ENCODE measurements around the gene CPTP. TPM values are rescaled to one million over a fixed set of nuclear protein-coding genes. Genes with fewer than 3 reads are reported as not detected.

Gene CPTP
- total RNA-seq, 2 donors from 2014 or later, result 14.3 to 15.7 TPM

- Mint-ChIP-seq H3K4me3 (no peak overlapping the region), H3K4me1 (peaks cover 6% of the 10 kb centered on the region), H3K27me3 (no peaks in the 10 kb centered on the region), H3K27ac (no peak overlapping the region), H3K36me3 (ENCODE audit: low read depth) (no peaks in the 10 kb centered on the region)
- DNase-seq, result no peak
- no peaks in the 10 kb centered on the region for H3K9me3 ChIP-seq (ENCODE audit: control insufficient read depth, low read length, poor library complexity, severe bottlenecking)
- no peak for ATAC-seq
Observed at GRCh38 chr1:1286313-1287261, 38.0 kb upstream of the CPTP start.

- H3K27me3 Mint-ChIP-seq, result no peaks in the 10 kb centered on the region
- H3K36me3 Mint-ChIP-seq (ENCODE audit: low read depth), result no peaks in the 10 kb centered on the region
- ATAC-seq (no peak), DNase-seq (no peak)
- no peak overlapping the region for H3K4me3 Mint-ChIP-seq
- no peaks in the 10 kb centered on the region for H3K9me3 ChIP-seq (ENCODE audit: control insufficient read depth, low read length, poor library complexity, severe bottlenecking)
- H3K4me1 Mint-ChIP-seq, result peaks cover 6% of the 10 kb centered on the region
- H3K27ac Mint-ChIP-seq, result no peak overlapping the region
Observed at GRCh38 chr1:1287288-1288110, 37.1 kb upstream of the CPTP start.

- Mint-ChIP-seq H3K4me3 (no peak overlapping the region), H3K27me3 (no peaks in the 10 kb centered on the region), H3K36me3 (ENCODE audit: low read depth) (no peaks in the 10 kb centered on the region), H3K4me1 (peaks cover 6% of the 10 kb centered on the region), H3K27ac (no peak overlapping the region)
- peak; percentile 30 to 68 (median 50) for DNase-seq
- H3K9me3 ChIP-seq (ENCODE audit: control insufficient read depth, low read length, poor library complexity, severe bottlenecking), result no peaks in the 10 kb centered on the region
- peak; percentile 66 for ATAC-seq
Observed at GRCh38 chr1:1290238-1290731, 34.3 kb upstream of the CPTP start.

- no peak for DNase-seq
- Mint-ChIP-seq H3K27me3 (no peaks in the 10 kb centered on the region), H3K4me1 (peaks cover 6% of the 10 kb centered on the region), H3K36me3 (ENCODE audit: low read depth) (no peaks in the 10 kb centered on the region), H3K4me3 (no peak overlapping the region), H3K27ac (no peak overlapping the region)
- no peak for ATAC-seq
- no peaks in the 10 kb centered on the region for H3K9me3 ChIP-seq (ENCODE audit: control insufficient read depth, low read length, poor library complexity, severe bottlenecking)
Observed at GRCh38 chr1:1291023-1291528, 33.5 kb upstream of the CPTP start.

- peak; percentile 50 to 62 (median 50) for DNase-seq
- no peaks in the 10 kb centered on the region for H3K9me3 ChIP-seq (ENCODE audit: control insufficient read depth, low read length, poor library complexity, severe bottlenecking)
- H3K27ac Mint-ChIP-seq, result no peak overlapping the region
- H3K4me3 Mint-ChIP-seq, result no peak overlapping the region
- no peaks in the 10 kb centered on the region for H3K36me3 Mint-ChIP-seq (ENCODE audit: low read depth)
- H3K27me3 Mint-ChIP-seq, result no peaks in the 10 kb centered on the region
- ATAC-seq, result peak; percentile 84
- peaks cover 6% of the 10 kb centered on the region for H3K4me1 Mint-ChIP-seq
Observed at GRCh38 chr1:1291548-1292441, 32.8 kb upstream of the CPTP start.

GRCh38 chr1:1292442-1292779, 32.2 kb upstream of the CPTP start:
- H3K9me3 ChIP-seq (ENCODE audit: control insufficient read depth, low read length, poor library complexity, severe bottlenecking), result no peaks in the 10 kb centered on the region
- no peak overlapping the region for H3K27ac Mint-ChIP-seq
- no peaks in the 10 kb centered on the region for H3K36me3 Mint-ChIP-seq (ENCODE audit: low read depth)
- DNase-seq (no peak), ATAC-seq (no peak)
- H3K27me3 Mint-ChIP-seq, result no peaks in the 10 kb centered on the region
- H3K4me3 Mint-ChIP-seq, result no peak overlapping the region
- H3K4me1 Mint-ChIP-seq, result peaks cover 6% of the 10 kb centered on the region

- H3K27ac Mint-ChIP-seq, result no peak overlapping the region
- no peaks in the 10 kb centered on the region for H3K9me3 ChIP-seq (ENCODE audit: control insufficient read depth, low read length, poor library complexity, severe bottlenecking)
- no peaks in the 10 kb centered on the region for H3K27me3 Mint-ChIP-seq
- no peaks in the 10 kb centered on the region for H3K36me3 Mint-ChIP-seq (ENCODE audit: low read depth)
- DNase-seq (no peak), ATAC-seq (no peak)
- H3K4me3 Mint-ChIP-seq, result no peak overlapping the region
- H3K4me1 Mint-ChIP-seq, result peaks cover 6% of the 10 kb centered on the region
Observed at GRCh38 chr1:1292851-1293250, 31.8 kb upstream of the CPTP start.

GRCh38 chr1:1293263-1294249, 31.0 kb upstream of the CPTP start:
- Mint-ChIP-seq H3K36me3 (ENCODE audit: low read depth) (no peaks in the 10 kb centered on the region), H3K27me3 (no peaks in the 10 kb centered on the region), H3K27ac (no peak overlapping the region), H3K4me1 (peaks cover 6% of the 10 kb centered on the region), H3K4me3 (no peak overlapping the region)
- no peak for ATAC-seq
- no peak for DNase-seq
- H3K9me3 ChIP-seq (ENCODE audit: control insufficient read depth, low read length, poor library complexity, severe bottlenecking), result no peaks in the 10 kb centered on the region

GRCh38 chr1:1294250-1294890, 30.2 kb upstream of the CPTP start:
- H3K27ac Mint-ChIP-seq, result no peak overlapping the region
- DNase-seq, result no peak
- ATAC-seq, result no peak
- peaks cover 6% of the 10 kb centered on the region for H3K4me1 Mint-ChIP-seq
- no peaks in the 10 kb centered on the region for H3K36me3 Mint-ChIP-seq (ENCODE audit: low read depth)
- H3K4me3 Mint-ChIP-seq, result no peak overlapping the region
- H3K27me3 Mint-ChIP-seq, result no peaks in the 10 kb centered on the region
- H3K9me3 ChIP-seq (ENCODE audit: control insufficient read depth, low read length, poor library complexity, severe bottlenecking), result no peaks in the 10 kb centered on the region

GRCh38 chr1:1295154-1295923, 29.3 kb upstream of the CPTP start:
- DNase-seq (no peak), ATAC-seq (no peak)
- Mint-ChIP-seq H3K27ac (no peak overlapping the region), H3K27me3 (no peaks in the 10 kb centered on the region), H3K4me1 (peaks cover 2% of the 10 kb centered on the region), H3K36me3 (ENCODE audit: low read depth) (no peaks in the 10 kb centered on the region), H3K4me3 (no peak overlapping the region)
- H3K9me3 ChIP-seq (ENCODE audit: control insufficient read depth, low read length, poor library complexity, severe bottlenecking), result no peaks in the 10 kb centered on the region

Measured in T-helper 17 cell (primary cell).